Measurements from ENCODE around the gene DRAXIN.

Gene DRAXIN, protein sequence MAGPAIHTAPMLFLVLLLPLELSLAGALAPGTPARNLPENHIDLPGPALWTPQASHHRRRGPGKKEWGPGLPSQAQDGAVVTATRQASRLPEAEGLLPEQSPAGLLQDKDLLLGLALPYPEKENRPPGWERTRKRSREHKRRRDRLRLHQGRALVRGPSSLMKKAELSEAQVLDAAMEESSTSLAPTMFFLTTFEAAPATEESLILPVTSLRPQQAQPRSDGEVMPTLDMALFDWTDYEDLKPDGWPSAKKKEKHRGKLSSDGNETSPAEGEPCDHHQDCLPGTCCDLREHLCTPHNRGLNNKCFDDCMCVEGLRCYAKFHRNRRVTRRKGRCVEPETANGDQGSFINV

DNA sequence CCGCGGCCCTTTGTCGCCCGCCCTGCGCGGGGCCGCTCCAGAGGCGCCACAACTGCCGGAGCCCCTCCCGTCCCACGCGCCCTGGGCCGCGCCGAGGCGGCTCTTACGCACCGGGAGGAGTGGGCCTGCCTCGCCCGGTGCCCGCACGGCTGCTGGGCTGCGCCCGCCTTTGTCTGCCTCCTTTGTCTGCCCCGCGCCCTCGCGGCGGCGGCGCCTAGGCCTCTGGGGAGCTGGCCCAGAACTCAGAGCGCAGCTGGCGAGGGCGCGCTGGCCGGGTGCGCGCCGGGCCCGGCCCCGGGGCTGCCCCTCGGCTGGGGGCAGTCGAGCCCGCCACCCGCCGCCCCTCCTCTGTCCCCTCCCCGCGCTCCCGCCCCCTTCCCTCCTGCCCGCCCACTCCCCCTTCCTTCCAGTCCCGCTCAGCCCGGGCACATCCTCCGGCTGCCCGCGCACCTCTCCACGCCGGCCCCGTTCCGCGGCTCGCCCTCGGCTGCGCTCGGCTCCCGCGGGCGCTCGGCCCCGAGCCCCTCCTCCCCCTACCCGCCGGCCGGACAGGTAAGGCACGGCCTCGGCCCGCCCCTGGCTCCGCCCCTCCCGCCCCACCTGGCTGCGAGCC is at the start of gene DRAXIN:
Gene DRAXIN, plus strand, starts transcription at position 409 of the 613 bp plus-strand sequence. CDS start 14,549 bp downstream, outside the sequence.
- DNase-seq (ENCODE audit: low read depth): no peak

DNA sequence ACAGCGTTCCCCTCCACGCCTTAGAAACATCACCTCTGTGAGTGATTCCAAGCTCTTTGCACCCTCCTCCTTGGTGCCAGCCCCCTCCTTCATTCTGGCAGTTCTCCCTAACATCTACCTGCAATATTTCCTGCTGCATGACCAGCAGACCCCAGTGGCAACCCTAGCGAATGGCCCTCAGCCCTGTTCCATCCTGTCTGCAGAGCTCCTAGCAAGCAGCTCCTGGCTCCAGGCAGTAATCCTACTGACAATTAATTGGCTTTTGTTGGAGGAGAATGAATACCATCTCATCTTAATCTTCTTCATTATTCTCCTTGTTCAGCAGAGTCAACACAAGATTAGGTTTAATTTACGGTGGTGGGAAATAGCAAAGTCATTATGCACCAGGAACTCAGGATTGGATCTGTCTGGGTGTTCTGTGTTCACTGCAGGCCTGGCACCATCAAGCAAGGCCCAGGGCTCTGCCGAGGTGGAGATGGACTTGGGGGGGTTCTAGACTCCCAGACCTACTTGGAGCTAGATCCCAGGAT is 49.7 kb upstream of the DRAXIN start:
- DNase-seq (ENCODE audit: low read depth): no peak

DNA sequence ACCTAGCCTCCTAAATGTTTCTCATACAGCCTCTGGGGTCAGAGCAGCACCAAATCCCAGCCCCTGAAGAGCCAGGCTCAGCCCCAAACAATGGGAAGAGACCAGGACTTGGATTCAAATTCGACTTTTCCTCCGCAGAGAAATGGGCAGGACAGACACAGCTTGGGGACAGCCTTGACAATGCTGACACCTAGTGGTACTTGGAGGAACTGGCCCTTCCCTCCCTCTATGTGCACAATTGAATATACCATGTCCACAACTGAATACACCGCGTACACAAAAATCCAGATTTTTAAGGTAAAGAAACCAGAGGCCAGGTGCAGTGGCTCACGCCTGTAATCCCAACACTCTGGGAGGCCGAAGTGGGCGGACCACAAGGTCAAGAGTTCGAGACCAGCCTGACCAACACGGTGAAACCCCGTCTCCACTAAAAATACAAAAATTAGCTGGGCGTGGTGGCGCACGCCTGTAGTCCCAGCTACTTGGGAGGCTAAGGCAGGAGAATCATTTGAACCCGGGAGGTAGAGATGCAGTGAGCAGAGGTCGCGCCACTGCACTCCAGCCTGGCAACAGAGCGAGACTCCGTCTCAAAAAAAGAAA is 49.0 kb upstream of the DRAXIN start:
- peak; percentile 56 for DNase-seq (ENCODE audit: low read depth)

DNA sequence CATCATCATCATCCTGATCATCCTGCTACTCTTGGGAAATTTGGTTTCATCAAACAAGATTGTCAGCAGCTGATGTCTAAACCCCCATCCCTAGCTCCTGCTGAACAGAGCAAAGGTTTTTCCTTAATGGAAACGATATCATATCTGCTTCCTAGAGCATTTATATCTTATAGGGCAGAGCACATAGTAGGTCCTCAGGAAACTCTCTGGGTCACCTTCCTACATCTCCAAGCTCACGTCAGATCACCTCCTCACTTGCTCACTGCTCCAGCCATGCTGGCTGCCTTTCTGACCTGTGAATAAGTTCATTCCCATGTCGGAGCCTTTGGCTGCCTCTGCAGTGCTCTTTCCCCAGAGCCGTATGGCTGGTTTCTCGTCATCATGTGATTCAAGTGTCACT is 47.7 kb upstream of the DRAXIN start:
- no peak for DNase-seq (ENCODE audit: low read depth)

DNA sequence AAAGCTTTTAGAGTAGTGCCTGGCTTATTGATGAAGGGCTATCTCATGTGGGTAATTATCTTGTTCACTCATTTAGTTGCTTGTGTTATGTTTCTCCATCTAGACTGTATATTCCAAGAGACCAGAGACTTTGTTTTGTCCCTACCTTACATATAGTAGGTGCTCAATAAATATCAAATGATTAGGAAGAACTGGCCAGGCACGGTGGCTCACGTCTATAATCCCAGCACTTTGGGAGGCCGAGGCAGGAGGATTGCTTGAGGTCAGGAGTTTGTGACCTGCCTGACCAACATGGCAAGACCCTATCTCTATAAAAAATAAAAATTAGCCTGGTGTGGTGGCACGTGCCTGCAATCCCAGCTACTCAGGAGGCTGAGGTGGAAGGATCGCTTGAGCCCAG is 46.2 kb upstream of the DRAXIN start:
- no peak for DNase-seq (ENCODE audit: low read depth)

DNA sequence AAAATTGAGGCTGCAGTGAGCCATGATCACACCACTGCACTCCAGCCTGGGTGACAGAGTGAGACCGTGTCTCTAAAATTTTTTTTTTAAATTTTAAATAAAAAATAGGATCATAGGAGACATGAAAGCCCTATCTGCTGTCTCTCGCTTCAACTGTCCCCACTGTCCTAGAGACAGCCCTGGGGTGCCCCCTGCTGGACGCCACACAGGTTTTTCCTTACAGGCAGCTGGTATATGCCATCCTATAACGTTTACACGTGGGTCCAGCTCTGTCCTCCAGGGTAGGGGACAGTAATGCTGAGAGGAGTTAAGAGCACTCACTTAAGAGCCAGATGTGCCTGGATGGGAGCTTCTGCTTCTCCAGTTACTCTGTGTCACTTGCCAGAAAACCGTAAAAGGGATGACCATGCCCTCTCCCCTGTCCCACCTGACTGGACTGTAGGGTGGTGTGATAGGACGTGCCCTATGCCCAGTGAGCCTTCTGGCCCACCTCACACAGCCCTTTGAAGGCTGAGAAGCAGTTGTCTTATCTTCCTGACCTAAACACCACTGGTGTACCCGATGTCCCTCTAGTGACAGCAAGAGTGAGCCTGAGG is 45.7 kb upstream of the DRAXIN start:
- peak; percentile 70 for DNase-seq (ENCODE audit: low read depth)

DNA sequence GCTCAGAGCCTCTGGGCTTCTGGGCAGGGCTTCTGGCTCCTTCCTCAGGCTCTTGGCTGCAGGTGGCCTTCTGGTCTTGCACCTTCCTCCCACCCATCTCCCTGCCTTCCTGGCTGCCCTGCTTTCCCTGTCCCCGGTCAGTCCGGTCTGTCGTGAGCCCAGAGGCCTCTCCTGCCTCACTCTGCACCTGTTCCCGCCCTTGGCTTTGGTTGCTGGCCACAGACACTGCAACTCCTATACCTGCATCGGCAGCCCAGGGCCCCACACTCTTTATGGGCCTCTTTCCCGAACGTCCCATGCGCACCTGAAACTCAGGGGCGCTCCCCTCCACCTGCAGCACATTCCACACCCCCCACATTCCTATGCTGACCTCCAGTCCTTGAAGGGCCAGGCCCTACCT is 45.2 kb upstream of the DRAXIN start:
- DNase-seq (ENCODE audit: low read depth): no peak

DNA sequence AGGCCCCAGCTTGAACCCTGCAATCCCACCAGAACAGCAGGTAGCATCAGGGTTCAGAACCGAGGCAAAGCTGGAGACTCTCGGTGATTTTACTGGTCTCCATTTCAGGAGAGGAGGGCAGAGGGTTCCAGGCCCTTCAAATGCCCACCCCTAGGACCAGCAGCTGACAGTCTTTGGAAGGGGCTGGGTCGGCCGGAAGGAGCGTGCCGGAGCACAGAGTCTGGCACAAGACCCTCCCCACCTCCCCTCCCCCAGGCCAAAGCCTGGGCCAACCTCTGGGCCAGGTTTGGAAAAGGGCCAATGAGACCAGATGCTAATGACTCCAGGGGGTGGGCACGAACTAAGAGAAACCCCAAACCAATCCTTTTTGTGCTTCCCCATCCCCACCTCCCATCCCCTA is 44.2 kb upstream of the DRAXIN start:
- DNase-seq (ENCODE audit: low read depth): no peak

DNA sequence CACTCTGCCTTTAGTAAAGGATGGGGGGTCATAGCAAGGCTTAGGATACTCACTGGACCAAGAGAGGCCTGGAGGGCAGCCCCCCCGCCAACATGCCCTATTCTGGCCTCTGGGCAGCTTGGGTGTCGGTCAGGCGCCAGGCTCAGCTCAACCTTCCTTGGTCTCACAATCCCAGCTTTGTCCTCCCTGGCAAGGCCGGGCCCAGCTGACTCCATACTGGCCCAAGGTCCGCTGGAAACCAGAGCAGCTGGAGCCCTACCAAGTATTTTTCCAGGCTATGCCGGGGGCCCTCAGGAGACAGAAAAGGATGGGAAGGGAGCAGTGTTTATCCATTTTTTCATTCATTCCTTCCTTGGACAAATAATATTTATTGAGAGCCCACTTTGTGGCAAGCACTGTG is 43.5 kb upstream of the DRAXIN start:
- no peak for DNase-seq (ENCODE audit: low read depth)

DNA sequence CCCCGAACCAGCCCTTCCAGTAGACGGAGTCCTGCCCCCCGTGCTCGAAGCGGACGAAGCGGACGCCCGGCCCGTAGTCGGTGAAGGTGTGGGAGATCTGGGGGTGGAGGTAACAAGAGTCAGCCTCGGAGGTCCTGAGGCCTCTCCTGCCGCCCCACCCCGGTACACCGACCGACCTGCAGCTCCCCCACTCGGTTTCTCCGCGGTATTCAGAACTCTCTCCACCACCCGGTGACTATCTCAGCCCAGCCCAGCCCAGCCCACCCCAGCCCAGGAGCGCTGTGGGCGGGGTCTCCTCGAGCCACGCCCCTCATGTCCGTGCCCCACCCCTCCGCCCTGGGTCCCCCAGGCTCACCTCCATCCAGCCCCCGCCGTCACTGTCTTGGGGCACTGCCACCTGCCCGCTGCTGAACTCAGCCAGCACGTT is 42.8 kb upstream of the DRAXIN start:
- DNase-seq (ENCODE audit: low read depth): peak; percentile 26

DNA sequence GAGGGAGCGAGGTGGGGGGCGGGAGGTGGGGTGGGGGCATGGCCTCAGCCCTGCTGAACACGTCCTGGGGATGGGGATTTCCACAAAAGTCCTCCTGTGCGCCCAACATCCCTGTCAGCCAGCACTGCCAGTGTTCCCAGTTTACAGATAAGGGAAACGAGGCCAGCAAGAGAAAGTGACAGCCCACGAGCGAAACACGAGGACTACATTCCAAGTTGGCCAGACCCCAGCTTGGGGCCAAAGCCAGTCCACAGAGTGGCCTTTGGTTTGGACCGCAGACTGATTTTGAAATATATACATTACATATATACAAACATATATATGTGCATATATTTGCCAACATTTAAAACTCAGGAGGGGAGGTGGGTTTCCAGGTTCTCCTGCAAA is 42.3 kb upstream of the DRAXIN start:
- DNase-seq (ENCODE audit: low read depth): no peak

DNA sequence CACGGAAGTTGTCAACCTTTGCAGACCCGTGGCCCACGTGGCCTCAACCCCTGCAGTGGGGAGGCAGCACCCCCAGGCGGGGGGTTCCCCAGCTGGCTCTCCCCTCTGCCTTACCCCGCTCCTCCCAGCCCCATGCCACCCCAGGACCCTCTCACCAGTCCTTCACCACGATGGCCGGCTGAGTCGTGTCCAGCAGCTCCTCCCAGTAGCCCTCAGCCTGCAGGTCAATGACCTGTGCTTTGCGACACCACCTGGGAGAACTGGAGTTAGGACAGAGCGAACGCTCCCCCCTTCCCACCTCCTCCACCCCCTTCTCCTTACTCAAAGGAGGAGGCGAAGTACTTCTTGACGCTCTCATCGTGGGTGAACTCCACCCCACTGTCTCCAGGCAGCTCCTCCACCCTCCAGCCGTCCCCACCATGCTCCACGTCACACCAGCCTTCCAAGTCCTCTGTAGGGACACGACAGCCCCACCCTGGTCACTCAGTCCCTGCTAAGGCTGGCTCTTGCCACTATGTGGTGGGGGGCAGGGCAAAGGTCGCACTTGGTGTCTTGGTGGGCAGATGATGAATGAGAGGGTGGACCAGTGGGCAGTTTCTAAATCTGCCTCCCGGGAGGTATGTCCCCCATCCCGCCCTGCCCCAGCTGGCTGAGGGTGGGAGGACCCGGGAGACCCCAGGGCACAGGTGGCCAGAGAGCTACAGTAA is 41.7 kb upstream of the DRAXIN start:
- DNase-seq (ENCODE audit: low read depth): no peak

DNA sequence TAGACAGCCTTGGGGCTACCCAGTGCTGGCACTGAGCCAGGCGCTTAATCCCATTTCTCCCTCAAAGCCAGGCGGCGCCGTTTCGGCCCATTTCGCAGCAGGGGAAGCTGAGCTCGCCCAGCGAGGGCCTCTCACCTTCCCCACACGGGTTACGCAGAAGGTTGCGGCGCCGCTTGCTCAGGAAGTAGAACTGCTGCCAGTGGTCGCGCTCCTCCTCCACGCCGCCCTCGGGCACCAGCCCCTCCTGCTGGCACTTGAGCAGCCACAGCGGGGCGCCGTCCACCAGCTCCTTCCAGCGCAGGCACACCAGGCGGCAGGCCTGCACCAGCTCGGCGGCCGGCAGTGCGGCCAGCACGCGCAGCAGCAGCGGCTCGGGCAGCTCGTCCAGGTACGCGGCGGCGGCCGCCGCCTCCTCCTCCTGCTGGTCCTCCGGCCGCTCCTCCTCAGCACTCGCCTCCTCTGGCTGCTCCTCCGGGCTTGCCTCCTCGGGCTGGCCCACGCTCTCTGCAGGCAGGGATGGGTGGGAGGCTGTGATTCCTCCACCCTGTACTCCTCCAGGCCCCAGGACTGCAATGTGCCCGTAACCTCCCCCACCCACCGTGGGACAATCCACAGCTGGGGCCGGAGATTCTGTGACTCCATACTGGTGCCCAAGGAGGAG is 41.0 kb upstream of the DRAXIN start:
- DNase-seq (ENCODE audit: low read depth): peak; percentile 67

DNA sequence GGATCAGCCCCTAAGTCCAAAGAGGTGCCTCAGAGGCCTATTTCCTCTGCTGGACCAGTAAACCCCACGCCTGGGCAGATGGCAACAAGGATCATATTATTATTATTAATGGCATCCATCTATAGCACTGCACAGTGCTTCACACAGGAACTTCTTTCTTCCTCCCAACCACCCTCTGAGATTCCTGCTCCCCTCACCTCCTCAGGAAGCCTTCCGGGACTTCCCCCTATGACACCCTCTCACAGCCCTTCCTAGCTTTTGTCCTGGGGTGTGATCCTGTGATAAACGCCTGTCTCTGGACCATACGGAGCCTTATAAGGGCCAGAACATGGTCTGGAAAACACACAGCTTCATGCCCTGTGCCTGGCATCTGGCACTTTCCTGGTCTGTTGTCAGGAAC is 40.5 kb upstream of the DRAXIN start:
- no peak for DNase-seq (ENCODE audit: low read depth)

DNA sequence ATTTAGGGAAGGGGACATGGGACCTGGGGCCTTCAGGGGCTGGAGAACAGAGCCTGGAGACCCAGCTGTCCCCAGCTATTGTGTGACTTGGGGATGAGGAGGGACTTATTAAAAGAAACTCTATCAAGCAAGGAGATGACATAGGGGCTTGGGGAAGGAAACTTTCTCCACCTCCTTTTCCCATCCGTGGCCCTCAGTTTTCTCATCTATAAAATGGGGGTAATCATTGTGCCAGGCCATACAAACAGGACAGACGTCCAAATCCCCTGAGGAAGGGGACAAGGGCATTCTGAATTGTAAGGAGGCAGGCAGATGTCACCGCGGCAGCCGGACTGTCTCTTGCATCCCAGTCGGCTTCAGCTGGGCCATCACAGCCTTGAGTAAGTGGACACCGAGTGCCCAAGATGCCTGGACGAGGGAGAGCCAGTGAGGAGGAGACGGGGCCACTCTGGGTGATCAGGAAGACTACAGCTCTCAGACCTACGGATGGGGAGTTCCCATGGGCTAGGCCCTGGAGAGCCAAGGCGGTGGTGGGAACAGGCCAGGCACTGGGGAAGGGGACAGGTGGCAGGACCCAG is 39.2 kb upstream of the DRAXIN start:
- DNase-seq (ENCODE audit: low read depth): no peak

DNA sequence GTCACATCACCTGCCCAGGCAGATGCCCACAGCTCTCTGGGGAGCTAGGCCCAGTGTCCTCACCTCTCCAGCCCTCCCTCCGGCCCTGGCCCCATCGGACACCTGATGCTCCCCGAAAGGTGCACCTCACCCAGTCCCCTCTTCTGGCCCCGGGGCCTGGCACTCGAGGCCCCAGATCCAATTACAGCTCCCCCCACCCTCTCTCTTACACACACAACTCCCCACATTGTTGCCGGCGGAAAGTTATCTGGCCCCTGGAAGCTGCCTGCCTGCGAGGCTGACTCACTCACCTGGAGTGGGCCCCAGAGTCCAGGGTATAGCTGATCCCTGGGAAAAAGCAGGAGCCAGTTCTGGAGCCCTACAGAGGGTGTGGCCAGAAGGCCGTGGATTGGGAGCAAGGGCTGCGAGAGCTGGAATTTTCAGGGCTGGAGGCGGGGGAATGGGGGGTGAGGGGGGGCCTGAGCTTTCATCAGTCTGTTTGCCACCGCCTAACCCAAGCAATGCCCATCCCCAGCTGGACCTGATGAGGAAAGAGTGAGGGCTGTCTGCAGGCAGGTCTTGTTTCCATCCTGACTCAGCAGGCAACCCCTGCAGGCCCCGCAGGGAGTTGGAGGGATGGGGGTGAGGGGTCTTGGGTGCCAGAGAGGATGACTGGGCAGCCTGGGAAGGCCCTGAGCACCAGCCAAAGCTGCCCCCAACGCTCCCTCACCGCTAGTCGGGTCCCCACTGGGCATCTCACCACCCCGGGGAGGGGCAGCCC is 38.2 kb upstream of the DRAXIN start:
- no peak for DNase-seq (ENCODE audit: low read depth)

DNA sequence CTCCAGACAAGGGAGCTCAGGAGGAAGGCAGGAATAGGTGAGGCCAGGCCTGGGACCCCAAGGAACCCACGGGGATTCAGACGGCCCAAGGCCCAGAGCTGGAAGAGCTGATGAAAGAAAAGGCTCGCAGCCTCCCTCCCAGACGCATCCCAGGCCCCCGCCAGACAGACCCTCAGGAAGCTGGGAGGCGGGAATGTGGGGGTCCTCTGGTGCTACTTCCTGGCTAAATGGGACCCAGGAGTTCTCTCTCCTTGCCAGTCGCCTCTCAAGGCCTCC is 37.7 kb upstream of the DRAXIN start:
- no peak for DNase-seq (ENCODE audit: low read depth)

DNA sequence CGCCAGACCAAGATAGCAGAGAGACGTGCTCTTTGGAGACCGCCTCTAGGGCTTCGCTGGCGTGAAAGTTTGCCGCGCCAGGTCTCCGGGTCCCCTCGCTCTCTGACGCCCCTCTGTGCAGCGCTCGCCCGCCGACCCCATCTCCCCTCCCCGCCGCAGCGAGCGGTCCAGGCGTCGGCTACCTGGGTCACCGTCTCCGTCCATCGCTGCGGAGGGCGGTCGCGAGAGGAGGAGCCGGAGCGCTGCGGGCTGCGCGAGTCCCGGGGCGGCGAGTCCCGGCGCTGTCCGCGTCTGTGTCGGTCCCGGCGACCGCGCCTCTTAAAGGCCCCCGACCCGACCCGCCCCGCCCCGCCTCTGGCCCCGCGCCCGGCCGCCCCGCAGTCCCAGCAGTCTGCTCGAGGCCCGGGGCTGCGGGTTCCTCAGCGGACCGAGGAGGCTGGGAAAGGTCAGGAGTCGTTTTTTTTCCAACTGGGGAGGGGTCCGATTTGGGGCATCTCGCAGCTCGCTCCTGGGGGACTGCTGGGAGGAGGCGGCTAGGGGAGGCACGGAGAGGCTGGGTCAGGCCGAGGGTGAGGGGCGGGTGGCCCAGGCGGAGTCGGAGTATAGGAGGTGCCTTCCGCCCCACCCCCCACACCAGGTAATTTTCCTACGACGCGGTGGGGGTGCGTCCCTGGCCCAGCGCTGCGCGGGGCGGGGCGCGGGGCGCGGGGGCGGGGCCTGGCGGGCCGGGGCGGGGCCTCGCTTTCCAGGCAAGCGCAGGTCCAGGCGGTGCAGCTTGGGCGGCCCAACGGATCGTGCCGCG is 37.2 kb upstream of the DRAXIN start, which contains the start of the genes FBXO2 and FBXO44:
Gene FBXO2, minus strand, starts transcription at position 293 of the 802 bp plus-strand sequence. Its CDS starts 89 bp downstream, at position 204.
Gene FBXO44, plus strand, starts transcription at position 741 of the 802 bp plus-strand sequence. CDS start 959 bp downstream, outside the sequence.
- DNase-seq (ENCODE audit: low read depth): peak; percentile 57
